GM12891 (cell line): ENCODE data around the gene RAD18.

ENCODE experiments used
- PAX5 ChIP-seq: IDR thresholded peaks from 2 replicates; pipeline ENCODE4 v1.6.1; 2011; ENCODE audit warnings: low read length, moderate library complexity, mild to moderate bottlenecking; ENCODE audit not compliant: insufficient read depth, severe bottlenecking
- POLR2A ChIP-seq: IDR thresholded peaks from 2 replicates; pipeline ENCODE4 v1.6.1; 2011; ENCODE audit warnings: low read depth, low read length, control low read depth
- POLR2AphosphoS5 ChIP-seq: IDR thresholded peaks from 2 replicates; pipeline ENCODE4 v1.6.1; 2011; ENCODE audit warnings: low read depth, low read length, control low read depth
- POU2F2 ChIP-seq: IDR thresholded peaks from 2 replicates; pipeline ENCODE4 v1.6.1; 2011; ENCODE audit warnings: low read depth, mild to moderate bottlenecking, control low read depth, low read length, moderate library complexity
- SPI1 ChIP-seq: IDR thresholded peaks from 2 replicates; pipeline ENCODE4 v1.6.1; 2011; ENCODE audit warnings: low read depth, low read length, control low read depth
- TAF1 ChIP-seq: IDR thresholded peaks from 2 replicates; pipeline ENCODE4 v1.6.1; 2011; ENCODE audit warnings: low read depth, low read length, control low read depth

GRCh38 chr3:8891303-8891702, 72.0 kb downstream of the RAD18 start:
- TF ChIP-seq POLR2AphosphoS5 (no peak), POLR2A (no peak), SPI1 (no peak), TAF1 (no peak), PAX5 (no peak), POU2F2 (no peak)
